Smooth muscle cell (in vitro differentiated cells): ENCODE data around the gene BNC2. TPM values are rescaled to one million over a fixed set of nuclear protein-coding genes. Genes with fewer than 3 reads are reported as not detected.
A peak's percentile ranks its signal among the peaks of the same experiment; 100 is the strongest.

Source experiments
- DNase-seq: peaks from one replicate; lab custom pipeline; 2025; ENCODE audit not compliant: unreplicated experiment; lab: John Stamatoyannopoulos, UW
- H2AFZ ChIP-seq: fragments of 200-600 bp; sonication (generic); 2 replicates; pipeline ENCODE4 v1.6.0; 2016; ENCODE audit warnings: antibody characterized with exemption, low read depth, mild to moderate bottlenecking
- H3F3A ChIP-seq: fragments of 200-600 bp; sonication (generic); 2 replicates; pipeline ENCODE4 v1.6.0; 2017; ENCODE audit warnings: antibody characterized with exemption, low read depth
- H3K27ac ChIP-seq: fragments of 200-600 bp; sonication (generic); 2 replicates; pipeline ENCODE4 v1.5.1; 2016; ENCODE audit warnings: low read depth, mild to moderate bottlenecking
- H3K27me3 ChIP-seq: fragments of 200-600 bp; sonication (generic); 2 replicates; pipeline ENCODE4 v1.6.1; 2016; ENCODE audit warnings: low read depth, mild to moderate bottlenecking
- H3K36me3 ChIP-seq: fragments of 200-600 bp; sonication (generic); 2 replicates; pipeline ENCODE4 v1.5.1; 2016; ENCODE audit warnings: low read depth
- H3K4me1 ChIP-seq: fragments of 200-600 bp; sonication (generic); 2 replicates; pipeline ENCODE4 v1.5.1; 2016; ENCODE audit warnings: low read depth
- H3K4me2 ChIP-seq: fragments of 200-600 bp; sonication (generic); 2 replicates; pipeline ENCODE4 v1.6.0; 2016; ENCODE audit warnings: mild to moderate bottlenecking
- H3K4me3 ChIP-seq: fragments of 200-600 bp; sonication (generic); 2 replicates; pipeline ENCODE4 v1.5.1; 2016; ENCODE audit warnings: mild to moderate bottlenecking
- H3K79me2 ChIP-seq: fragments of 200-600 bp; sonication (generic); 2 replicates; pipeline ENCODE4 v1.6.0; 2016; ENCODE audit warnings: low read depth, mild to moderate bottlenecking
- H3K9ac ChIP-seq: fragments of 200-600 bp; sonication (generic); 2 replicates; pipeline ENCODE4 v1.6.0; 2016; ENCODE audit warnings: low read depth
- H3K9me3 ChIP-seq: fragments of 200-600 bp; sonication (generic); replicated peaks from 2 replicates; pipeline ENCODE4 v1.5.1; 2016; ENCODE audit warnings: low read depth
- H4K20me1 ChIP-seq: fragments of 200-600 bp; sonication (generic); 2 replicates; pipeline ENCODE4 v1.6.0; 2016; ENCODE audit warnings: low read depth
- WGBS: methylation state at CpG from one replicate; pipeline ENCODE4 v1.1.7; 2016; ENCODE audit warnings: low lambda C conversion rate; 5-methylcytosine and 5-hydroxymethylcytosine counted together
- polyA plus RNA-seq: library from polyadenylated mRNA; unstranded; fragments of >200 nt; fragmentation: Nextera tagmentation; extraction: Ambion mirVana; gene quantifications from 2 replicates; pipeline ENCODE4 v1.2.1, GENCODE V29; 2016
- total RNA-seq: library from RNA; depleted of rRNA; stranded (reverse); fragments of >200 nt; gene quantifications from 2 replicates; pipeline ENCODE4 v1.2.3, GENCODE V29; 2014
- TF ChIP-seq, protein P1 (sequence below): fragments of 200-600 bp; sonication (generic); IDR thresholded peaks from 2 replicates; pipeline ENCODE4 v1.5.1; 2017; ENCODE audit warnings: borderline replicate concordance, mild to moderate bottlenecking, antibody characterized with exemption; ENCODE audit not compliant: insufficient read depth, poor library complexity, severe bottlenecking

Gene BNC2
- total and polyA plus RNA-seq, 2 experiments from 2014 or later, result 11.6 to 13.5 TPM

DNA sequence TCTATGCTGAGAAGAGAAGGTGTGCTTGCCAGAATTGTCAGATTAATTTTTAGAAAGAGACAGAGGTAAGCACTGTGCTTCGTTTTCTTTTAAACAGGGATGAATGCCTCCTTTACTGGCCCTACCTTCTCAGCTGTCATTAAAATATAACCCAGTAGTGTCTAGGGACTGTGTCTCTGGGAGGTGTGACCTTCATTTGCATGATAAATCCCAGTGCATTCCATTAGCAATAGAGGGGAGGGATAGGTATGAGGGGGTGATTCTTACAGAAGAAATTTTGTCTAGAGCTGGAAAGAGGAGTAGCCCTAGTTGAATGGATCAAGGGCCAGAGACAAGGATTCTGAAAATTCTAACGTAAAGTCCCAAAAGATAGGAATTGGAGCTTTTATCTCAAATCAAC, 351.5 kb downstream of the BNC2 start:
- H3K9me3 ChIP-seq, result no peaks in the 10 kb centered on the region
- no peak overlapping the region for H3K4me2 ChIP-seq
- TF ChIP-seq, protein P1, sequence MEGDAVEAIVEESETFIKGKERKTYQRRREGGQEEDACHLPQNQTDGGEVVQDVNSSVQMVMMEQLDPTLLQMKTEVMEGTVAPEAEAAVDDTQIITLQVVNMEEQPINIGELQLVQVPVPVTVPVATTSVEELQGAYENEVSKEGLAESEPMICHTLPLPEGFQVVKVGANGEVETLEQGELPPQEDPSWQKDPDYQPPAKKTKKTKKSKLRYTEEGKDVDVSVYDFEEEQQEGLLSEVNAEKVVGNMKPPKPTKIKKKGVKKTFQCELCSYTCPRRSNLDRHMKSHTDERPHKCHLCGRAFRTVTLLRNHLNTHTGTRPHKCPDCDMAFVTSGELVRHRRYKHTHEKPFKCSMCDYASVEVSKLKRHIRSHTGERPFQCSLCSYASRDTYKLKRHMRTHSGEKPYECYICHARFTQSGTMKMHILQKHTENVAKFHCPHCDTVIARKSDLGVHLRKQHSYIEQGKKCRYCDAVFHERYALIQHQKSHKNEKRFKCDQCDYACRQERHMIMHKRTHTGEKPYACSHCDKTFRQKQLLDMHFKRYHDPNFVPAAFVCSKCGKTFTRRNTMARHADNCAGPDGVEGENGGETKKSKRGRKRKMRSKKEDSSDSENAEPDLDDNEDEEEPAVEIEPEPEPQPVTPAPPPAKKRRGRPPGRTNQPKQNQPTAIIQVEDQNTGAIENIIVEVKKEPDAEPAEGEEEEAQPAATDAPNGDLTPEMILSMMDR, result no peak
- H3K27me3 ChIP-seq, result no peaks in the 10 kb centered on the region
- WGBS, result 79% methylated on average over 2 of the region's 2 CpGs
- H3K36me3 ChIP-seq, result no peaks in the 10 kb centered on the region
- H3K27ac ChIP-seq, result no peak overlapping the region
- H3K9ac ChIP-seq, result no peak overlapping the region
- no peaks in the 10 kb centered on the region for H3K79me2 ChIP-seq
- peaks cover 10% of the 10 kb centered on the region for H3F3A ChIP-seq
- no peak overlapping the region for H2AFZ ChIP-seq
- H3K4me1 ChIP-seq, result peaks cover 38% of the 10 kb centered on the region
- H4K20me1 ChIP-seq, result no peaks in the 10 kb centered on the region
- DNase-seq, result no peak
- H3K4me3 ChIP-seq, result no peak overlapping the region

DNA sequence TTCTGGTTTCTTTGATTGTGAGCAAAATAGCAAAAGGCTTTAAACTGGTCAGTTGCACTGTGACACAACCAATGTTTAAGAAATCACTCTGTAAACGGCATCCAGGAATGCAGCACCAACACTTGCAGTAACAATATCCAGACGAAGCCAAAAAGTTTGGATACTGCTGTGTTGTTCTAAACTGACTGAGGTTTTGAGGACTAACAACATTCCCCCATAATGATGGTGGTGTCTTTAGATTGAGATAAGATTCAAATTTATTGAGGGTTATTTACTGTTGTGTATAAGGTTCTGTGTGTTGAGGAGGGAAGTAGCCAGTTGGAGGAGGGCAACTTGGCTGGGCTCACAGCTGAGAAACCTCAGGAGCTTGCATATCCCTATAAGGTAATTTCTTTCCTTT, 353.6 kb downstream of the BNC2 start:
- H3K4me3 ChIP-seq, result no peak overlapping the region
- H3K4me1 ChIP-seq, result peaks cover 33% of the 10 kb centered on the region
- no peaks in the 10 kb centered on the region for H3K36me3 ChIP-seq
- no peaks in the 10 kb centered on the region for H3K79me2 ChIP-seq
- TF ChIP-seq, protein P1, result no peak
- no peaks in the 10 kb centered on the region for H3K9me3 ChIP-seq
- 2% methylated on average over 2 of the region's 2 CpGs for WGBS
- H3F3A ChIP-seq, result peaks cover 6% of the 10 kb centered on the region
- H4K20me1 ChIP-seq, result no peaks in the 10 kb centered on the region
- no peak overlapping the region for H3K27ac ChIP-seq
- no peak overlapping the region for H3K9ac ChIP-seq
- no peak for DNase-seq
- no peaks in the 10 kb centered on the region for H3K27me3 ChIP-seq
- H3K4me2 ChIP-seq, result peak overlapping the region; percentile 79
- H2AFZ ChIP-seq, result no peak overlapping the region

GRCh38 chr9:16515879-16516301, 354.6 kb downstream of the BNC2 start:
- Histone ChIP-seq H3K4me1 (peaks cover 33% of the 10 kb centered on the region), H3F3A (peaks cover 6% of the 10 kb centered on the region), H2AFZ (peak overlapping the region; percentile 20), H3K27ac (peak overlapping the region; percentile 50), H3K4me3 (no peak overlapping the region), H4K20me1 (no peaks in the 10 kb centered on the region), H3K4me2 (peak overlapping the region; percentile 79), H3K27me3 (no peaks in the 10 kb centered on the region), H3K9me3 (no peaks in the 10 kb centered on the region), H3K9ac (no peak overlapping the region), H3K36me3 (no peaks in the 10 kb centered on the region), H3K79me2 (no peaks in the 10 kb centered on the region)
- DNase-seq, result no peak
- TF ChIP-seq, protein P1, result no peak
- WGBS, result 3% methylated on average over 4 of the region's 4 CpGs

DNA sequence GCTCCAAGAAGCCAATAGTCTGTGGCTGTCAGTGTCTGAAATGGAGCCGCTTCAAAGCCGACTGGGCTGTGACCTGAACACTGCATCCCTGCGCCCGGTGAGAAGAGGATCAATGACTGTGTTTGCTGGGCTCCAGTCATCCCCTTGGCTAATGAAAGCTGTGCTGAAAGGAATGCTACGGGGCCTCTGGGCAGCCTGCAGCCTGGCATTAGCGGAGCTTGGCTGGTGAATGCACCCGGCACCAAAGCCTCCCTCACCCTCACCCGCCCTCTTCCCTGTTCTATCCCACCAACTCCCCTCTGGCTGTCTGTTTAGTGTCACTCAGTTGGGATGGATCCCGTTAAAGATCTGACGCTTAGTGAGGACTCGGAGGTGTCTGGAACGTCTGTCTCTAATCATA, 355.3 kb downstream of the BNC2 start:
- Histone ChIP-seq H3K4me1 (peaks cover 33% of the 10 kb centered on the region), H3K4me3 (no peak overlapping the region), H2AFZ (no peak overlapping the region), H3K27ac (no peak overlapping the region), H3F3A (peaks cover 6% of the 10 kb centered on the region), H3K27me3 (no peaks in the 10 kb centered on the region), H3K79me2 (no peaks in the 10 kb centered on the region), H3K4me2 (peak overlapping the region; percentile 79), H3K9me3 (no peaks in the 10 kb centered on the region), H4K20me1 (no peaks in the 10 kb centered on the region), H3K36me3 (no peaks in the 10 kb centered on the region), H3K9ac (no peak overlapping the region)
- no peak for DNase-seq
- WGBS, result 8% methylated on average over 11 of the region's 12 CpGs
- TF ChIP-seq, protein P1, result no peak
